NCI-H446 (cell line): ENCODE measurements around the gene GALNT11.

Experiments
- DNase-seq, 2 experiments: peaks; one replicate each; lab custom pipeline; 2025; lab: John Stamatoyannopoulos, UW

The GALNT11 gene

GRCh38 chr7:152117356-152117755 is 91.9 kb downstream of the GALNT11 start:
- no peak for DNase-seq

- no peak for DNase-seq
Measured at GRCh38 chr7:152120210-152120609, 94.7 kb downstream of the GALNT11 start.

GRCh38 chr7:152120776-152121175 is 95.3 kb downstream of the GALNT11 start:
- DNase-seq = no peak

GRCh38 chr7:152121432-152121831 is 96.0 kb downstream of the GALNT11 start:
- no peak for DNase-seq

GRCh38 chr7:152122540-152122939 is 97.1 kb downstream of the GALNT11 start:
- no peak for DNase-seq

GRCh38 chr7:152126741-152127140 is 101.3 kb downstream of the GALNT11 start:
- no peak for DNase-seq

- DNase-seq = no peak
Measured at GRCh38 chr7:152127229-152127628, 101.8 kb downstream of the GALNT11 start.

GRCh38 chr7:152128252-152128651 is 102.8 kb downstream of the GALNT11 start:
- no peak for DNase-seq

- DNase-seq = no peak
Measured at GRCh38 chr7:152128741-152129461, 103.4 kb downstream of the GALNT11 start.

- DNase-seq = no peak
Measured at GRCh38 chr7:152129682-152130081, 104.2 kb downstream of the GALNT11 start.

- DNase-seq = no peak
Measured at GRCh38 chr7:152130658-152131590, 105.5 kb downstream of the GALNT11 start.

- DNase-seq = no peak
Measured at GRCh38 chr7:152131981-152132494, 106.6 kb downstream of the GALNT11 start.

GRCh38 chr7:152132812-152133211 is 107.3 kb downstream of the GALNT11 start:
- DNase-seq = no peak

- no peak for DNase-seq
Measured at GRCh38 chr7:152133804-152134203, 108.3 kb downstream of the GALNT11 start.

GRCh38 chr7:152136686-152137085 is 111.2 kb downstream of the GALNT11 start:
- no peak for DNase-seq

- DNase-seq = no peak
Measured at GRCh38 chr7:152137476-152138025, 112.1 kb downstream of the GALNT11 start.

- DNase-seq = no peak
Measured at GRCh38 chr7:152140067-152140466, 114.6 kb downstream of the GALNT11 start.

GRCh38 chr7:152140560-152140959 is 115.1 kb downstream of the GALNT11 start:
- DNase-seq = no peak

- DNase-seq = no peak
Measured at GRCh38 chr7:152142976-152143595, 117.6 kb downstream of the GALNT11 start.

- no peak for DNase-seq
Measured at GRCh38 chr7:152144557-152145245, 119.2 kb downstream of the GALNT11 start.

- peak; percentile 19 to 35 for DNase-seq
Measured at GRCh38 chr7:152145853-152146466, 120.5 kb downstream of the GALNT11 start.
